HG03558 (cell line): Measurements from ENCODE around the gene LILRB5.
"Not testable (repeated sequence)": the region's sequence is repeated elsewhere in the genome, so short reads cannot be mapped to it uniquely, and the experiment has no call there.

Experiments used
- ATAC-seq: cut with Tn5 transposase; IDR thresholded peaks from one replicate; pipeline ENCODE4 v1.9.1; 2021; ENCODE audit warnings: moderate number of reproducible peaks; ENCODE audit not compliant: unreplicated experiment; ENCODE audit errors: extremely low read depth

The LILRB5 gene

GRCh38 chr19:54257116-54257480 lies at the start of gene LILRB5:
TSS of gene LILRB5 (minus strand) at chr19:54257273. CDS start at chr19:54257193, 80 bp downstream.
- ATAC-seq, result no peak

- ATAC-seq, result no peak
Observed at GRCh38 chr19:54305141-54305540, 48.1 kb upstream of the LILRB5 start.

- ATAC-seq, result no peak
Observed at GRCh38 chr19:54302257-54302656, 45.2 kb upstream of the LILRB5 start.

- no peak for ATAC-seq
Observed at GRCh38 chr19:54299515-54299914, 42.4 kb upstream of the LILRB5 start.

DNA sequence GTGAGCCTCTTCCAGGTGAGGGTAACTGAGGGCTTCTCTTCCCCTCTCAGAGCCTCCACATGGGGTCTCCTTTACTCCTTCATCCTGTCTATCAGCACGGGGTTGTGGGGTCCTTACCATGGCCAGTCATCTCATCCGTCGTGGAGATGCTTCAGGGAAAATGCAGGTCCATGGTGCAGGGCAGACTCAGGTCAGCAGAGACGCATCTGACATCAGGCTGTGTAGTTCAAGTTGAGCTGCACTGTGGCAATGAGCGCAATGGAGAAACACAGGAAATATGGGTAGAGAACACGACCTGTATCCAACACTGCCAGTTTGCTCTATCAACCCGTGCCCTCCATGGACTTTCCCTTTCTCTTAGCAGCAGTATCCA lies 42.0 kb upstream of the LILRB5 start:
- ATAC-seq, result no peak

GRCh38 chr19:54298357-54299125 lies 41.5 kb upstream of the LILRB5 start:
- ATAC-seq, result no peak

DNA sequence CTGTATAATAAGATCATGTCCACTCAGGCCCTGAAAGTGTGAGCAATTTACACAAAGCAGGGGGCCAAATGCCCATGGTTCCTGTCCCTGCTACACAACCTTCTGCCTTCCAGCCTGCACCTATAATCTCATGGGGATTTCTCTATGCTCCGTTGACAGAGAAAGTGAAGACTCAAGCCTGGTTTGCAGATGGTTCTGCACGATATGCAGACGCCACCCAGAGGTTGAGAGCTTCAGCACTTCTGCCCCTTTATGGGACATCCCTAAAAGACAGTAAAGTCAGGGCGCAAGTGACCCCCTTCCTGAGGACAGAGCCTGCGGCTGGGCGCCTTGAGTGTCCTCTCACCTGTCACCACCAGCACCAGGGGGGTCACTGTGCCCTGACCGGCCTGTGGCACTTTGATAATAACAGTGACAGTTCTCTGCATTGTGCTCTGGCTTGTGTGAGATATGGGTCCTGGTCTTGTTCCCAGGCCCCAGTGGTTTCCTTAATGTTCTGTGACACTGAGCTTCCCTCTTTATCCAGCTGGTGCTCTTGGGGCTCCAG lies 40.8 kb upstream of the LILRB5 start:
- no peak for ATAC-seq

GRCh38 chr19:54294539-54294938 lies 37.5 kb upstream of the LILRB5 start:
- no peak for ATAC-seq

GRCh38 chr19:54289160-54289559 lies 32.1 kb upstream of the LILRB5 start:
- ATAC-seq, result not testable (repeated sequence)

GRCh38 chr19:54287456-54287855 lies 30.4 kb upstream of the LILRB5 start:
- no peak for ATAC-seq

GRCh38 chr19:54286283-54286682 lies 29.2 kb upstream of the LILRB5 start:
- not testable (repeated sequence) for ATAC-seq

DNA sequence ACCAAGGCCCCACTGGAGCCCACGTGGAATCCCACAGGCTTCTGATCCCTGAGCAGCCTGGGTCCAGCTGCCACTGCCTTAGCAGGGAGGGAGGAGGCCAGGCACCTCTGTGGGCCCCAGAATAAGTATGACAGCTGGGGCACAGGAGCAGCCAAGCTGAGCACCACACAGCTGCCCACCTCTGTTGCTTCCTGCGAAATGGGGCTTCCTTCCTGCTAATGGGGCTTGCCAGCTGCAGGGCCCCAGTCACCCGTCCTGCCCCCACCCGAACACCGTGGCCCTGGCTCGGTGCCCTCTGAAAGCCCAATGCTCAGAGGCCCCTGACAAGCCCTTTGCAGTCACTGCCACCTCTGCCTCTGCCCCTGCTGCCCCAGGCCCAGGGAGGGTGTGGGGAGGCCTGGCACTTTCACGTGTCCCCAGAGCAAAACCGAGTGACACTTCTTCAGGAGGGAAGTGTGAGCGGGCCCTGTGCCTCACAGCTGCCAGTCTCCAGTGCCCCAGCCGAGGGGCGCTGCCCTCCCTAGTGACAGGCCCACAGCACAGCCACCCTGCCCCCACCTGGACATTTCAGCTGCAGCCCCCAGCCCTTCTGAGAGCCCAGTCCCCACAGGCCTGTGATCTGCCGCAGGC lies 28.5 kb upstream of the LILRB5 start:
- not testable (repeated sequence) for ATAC-seq

DNA sequence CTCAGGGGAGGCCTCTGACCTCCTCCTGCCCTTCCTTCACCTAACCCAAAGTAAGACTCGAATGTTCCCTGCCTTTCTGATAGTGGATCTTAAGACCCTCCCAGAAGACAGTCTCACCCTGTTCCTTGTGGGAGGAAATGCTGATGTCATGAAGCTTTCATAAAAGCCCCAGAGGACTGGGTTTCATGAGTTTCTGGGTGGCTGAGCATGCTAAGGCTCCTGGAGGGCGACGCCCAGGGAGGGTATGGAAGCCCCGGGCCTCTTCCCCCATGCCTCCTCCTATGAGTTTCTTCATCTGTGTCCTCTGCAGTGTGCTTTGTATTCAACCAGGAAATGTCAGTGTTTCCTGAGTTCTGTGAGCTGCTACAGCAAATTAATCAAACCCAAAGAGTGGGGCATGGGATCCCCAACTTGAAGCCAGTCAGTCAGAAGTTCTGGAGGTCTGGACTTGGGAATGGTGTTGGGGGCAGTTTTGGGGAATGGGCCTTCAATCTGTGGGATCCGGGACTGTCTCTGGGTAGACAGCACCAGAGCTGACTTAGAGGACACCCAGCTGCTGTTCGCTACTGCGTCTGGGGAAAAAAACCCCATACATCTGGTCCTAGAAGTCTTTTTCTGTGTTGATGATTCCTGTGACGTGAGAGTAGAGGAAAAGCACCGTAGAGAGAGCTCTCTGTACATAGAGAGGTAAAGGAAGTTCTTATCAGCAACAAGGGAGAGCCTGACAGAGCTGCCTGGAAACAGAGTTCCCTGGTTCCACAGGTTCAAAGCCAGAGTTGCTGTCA lies 25.8 kb upstream of the LILRB5 start:
- no peak for ATAC-seq

GRCh38 chr19:54281729-54282075 lies 24.6 kb upstream of the LILRB5 start:
- not testable (repeated sequence) for ATAC-seq

GRCh38 chr19:54281007-54281728 lies 24.1 kb upstream of the LILRB5 start, which contains the start of gene LILRB2:
TSS of gene LILRB2 (minus strand) at chr19:54281110. CDS start at chr19:54280496, 614 bp downstream.
- no peak for ATAC-seq

- ATAC-seq, result not testable (repeated sequence)
Observed at GRCh38 chr19:54280441-54280840, 23.4 kb upstream of the LILRB5 start.

DNA sequence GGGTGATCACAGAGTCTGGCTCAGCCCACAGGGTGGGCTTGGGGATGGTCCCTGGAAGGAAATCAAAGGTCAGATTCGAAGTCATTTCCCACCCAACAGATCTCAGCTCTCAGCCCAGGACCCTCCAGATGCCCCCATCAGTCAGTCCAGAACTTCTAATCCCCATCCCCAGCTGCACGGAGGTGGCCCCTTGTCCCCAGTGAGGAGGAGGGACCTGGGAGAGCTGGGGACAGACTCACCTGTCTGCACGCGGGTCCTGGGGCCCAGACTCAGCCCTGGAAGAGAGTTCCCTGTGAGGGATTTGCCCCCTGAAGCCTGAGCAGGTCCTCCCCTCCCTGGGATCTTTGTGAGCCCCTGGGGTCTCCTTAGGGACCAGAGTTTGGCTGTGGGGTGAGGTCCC lies 23.0 kb upstream of the LILRB5 start:
- ATAC-seq, result not testable (repeated sequence)

DNA sequence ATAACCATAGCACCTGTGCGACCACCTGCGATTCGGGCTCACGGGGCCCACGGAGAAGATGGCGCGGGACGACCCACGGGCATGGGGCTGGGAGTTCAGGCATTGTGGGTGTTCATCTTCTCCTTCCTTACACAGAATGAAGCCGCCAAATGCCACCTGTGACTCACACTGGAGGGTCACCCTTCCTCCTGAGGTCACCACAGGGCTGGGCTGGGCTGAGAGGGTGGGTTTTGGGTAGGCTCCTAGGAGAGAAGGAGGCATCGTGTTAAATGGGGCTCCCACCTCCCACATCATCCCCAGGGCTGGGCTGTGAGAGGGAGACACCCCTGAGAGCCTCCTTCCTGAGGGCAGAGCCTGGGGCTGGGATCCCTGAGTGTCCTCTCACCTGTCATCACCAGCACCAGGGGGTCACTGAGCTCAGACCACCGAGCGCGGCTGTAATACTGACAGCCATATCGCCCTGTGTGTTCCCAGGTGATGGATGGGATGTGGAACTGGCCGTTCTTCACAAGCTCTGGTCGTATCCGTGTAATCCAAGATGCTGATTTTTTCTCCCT lies 22.4 kb upstream of the LILRB5 start:
- no peak for ATAC-seq

DNA sequence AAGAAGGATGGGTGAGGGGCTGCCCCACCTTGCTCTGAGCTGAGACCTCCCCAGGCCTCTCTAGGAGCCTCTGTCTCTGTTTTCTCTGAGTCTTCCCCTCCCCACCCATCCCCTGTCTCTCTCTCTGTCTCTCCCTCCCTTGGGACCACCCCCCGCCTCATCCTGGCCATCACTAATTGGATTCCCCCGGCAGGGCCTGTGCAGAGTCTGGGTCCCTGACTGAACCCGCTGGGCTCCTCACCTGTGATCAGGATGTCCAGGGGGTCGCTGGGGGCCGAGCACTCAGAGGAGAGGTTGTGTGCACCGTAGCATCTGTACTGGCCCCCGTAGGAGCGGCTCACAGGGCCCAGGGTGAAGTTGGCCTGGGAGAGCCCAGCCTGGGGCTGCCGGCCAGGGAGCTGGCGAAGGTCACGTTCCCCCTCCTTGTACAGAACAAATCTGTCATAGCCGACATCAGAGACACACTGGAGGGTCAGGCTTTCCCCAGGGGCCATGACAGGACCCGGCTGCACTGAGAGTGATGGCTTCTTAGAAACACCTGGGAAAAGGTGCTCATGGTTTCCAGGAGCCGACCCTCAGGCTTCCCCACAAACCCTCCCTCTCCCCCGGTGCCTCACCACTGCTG lies 21.6 kb upstream of the LILRB5 start:
- ATAC-seq, result not testable (repeated sequence)
